Psoas muscle (tissue), 8 donors: ENCODE data around the gene PIAS1. TPM values are rescaled to one million over a fixed set of nuclear protein-coding genes. Genes with fewer than 3 reads are reported as not detected.

ENCODE experiments used
- ATAC-seq, 4 donors: fragments of 200-7000 bp; cut with Tn5 transposase; one replicate each; pipeline ENCODE4 v1.9.1; 2020; ENCODE audit warnings: moderate library complexity in 3 of 4, mild to moderate bottlenecking in 2 of 4
- DNase-seq, 2 donors: peaks; one replicate each; pipeline ENCODE4 v3.0.0-alpha.2; 2020
- H3K27ac ChIP-seq: fragments of 200-600 bp; one replicate; pipeline ENCODE4 v1.8.0; 2022
- H3K27me3 ChIP-seq, 3 donors: fragments of 200-600 bp in 1 of 3; one replicate each; pipeline versions ENCODE4 v1.6.1 to v1.8.0; 2013 to 2022; ENCODE audit warnings: low read length in 2 of 3, mild to moderate bottlenecking in 2 of 3, moderate library complexity in 1 of 3; ENCODE audit not compliant: insufficient read depth in 3 of 3
- H3K36me3 ChIP-seq, 2 donors: fragments of 200-600 bp in 1 of 2; one replicate each; pipeline versions ENCODE4 v1.6.1 to v1.8.0; 2013 to 2022; ENCODE audit warnings: low read depth in 1 of 2, mild to moderate bottlenecking in 1 of 2, moderate library complexity in 1 of 2; ENCODE audit not compliant: insufficient read depth in 1 of 2
- H3K4me1 ChIP-seq: fragments of 200-600 bp; one replicate; pipeline ENCODE4 v1.8.0; 2022
- H3K4me3 ChIP-seq: fragments of 200-600 bp; one replicate; pipeline ENCODE4 v1.8.0; 2022; ENCODE audit warnings: mild to moderate bottlenecking
- H3K9me3 ChIP-seq: fragments of 200-600 bp; one replicate; pipeline ENCODE4 v1.8.0; 2022
- CTCF ChIP-seq: fragments of 200-600 bp; IDR thresholded peaks from one replicate; pipeline ENCODE4 v1.8.0; 2022; ENCODE audit warnings: antibody characterized with exemption
- WGBS, 3 donors: extraction: QIAGEN DNeasy Blood & Tissue Kit; methylation state at CpG; one replicate each; pipeline versions ENCODE4 v1.1.6 to v1.1.7; 2013; 5-methylcytosine and 5-hydroxymethylcytosine counted together
- intact Hi-C, 2 donors: fragments of 100-400 bp; cut with DNase I; formaldehyde crosslinking; loops; one replicate each; pipeline versions ENCODE4 v1.11.0 to v1.14.2; 2022
- polyA plus RNA-seq, 3 donors: library from polyadenylated mRNA; stranded (reverse); fragments of 200-250 nt; gene quantifications; one replicate each; pipeline ENCODE4 v1.2.3, GENCODE V29; 2013
- total RNA-seq, 4 donors: library from RNA; stranded (reverse); fragmentation: NEBNext Ultra II Directional in 2 of 4; extraction: Animal tissue kit (Norgen Biotek cat#: 25700) in 2 of 4; gene quantifications; one replicate each; pipeline versions ENCODE4 v1.2.1 to v1.2.4, GENCODE V29; 2021 to 2023
- donor health status: healthy with polysubstance abuse.
- donor health status: DM: no; HTN: no; CAD: no; lungs with moderate emphysema.
- donor health status: Bipolar disorder and iron deficiency.
- donor health status: healthy.
- donor health status: DM: yes; HTN: yes; CAD: no.
- donor health status: DM: no; HTN: no; CAD: no.
- donor health status: DM: no; HTN: no; CAD: no.
- donor health status: DM: yes; HTN: yes; CAD: no.

PIAS1 gene
- total and polyA plus RNA-seq, 7 donors = 4.4 to 28.7 (median 18.2) TPM

GRCh38 chr15:68025835-68026424 lies 28.2 kb upstream of the PIAS1 start:
- 84 to 88% (median 87%) methylated on average over 6 of the region's 6 CpGs for WGBS, 3 donors
- Histone ChIP-seq H3K9me3 (no peaks in the 10 kb centered on the region), H3K4me1 (no peaks in the 10 kb centered on the region), H3K36me3 (no peaks in the 10 kb centered on the region), H3K27ac (no peak overlapping the region), H3K4me3 (no peak overlapping the region), H3K27me3 (no peaks in the 10 kb centered on the region)
- no peak for DNase-seq
- ATAC-seq = no peak
- intact Hi-C loops = no loop called here
- TF ChIP-seq CTCF = no peak

GRCh38 chr15:68027388-68027787 lies 26.7 kb upstream of the PIAS1 start:
- H3K27ac ChIP-seq = no peak overlapping the region
- 67 to 79% (median 74%) methylated on average over 9 of the region's 9 CpGs for WGBS, 3 donors
- H3K9me3 ChIP-seq = no peaks in the 10 kb centered on the region
- H3K4me3 ChIP-seq = no peak overlapping the region
- intact Hi-C loops = no loop called here
- no peaks in the 10 kb centered on the region for H3K27me3 ChIP-seq
- H3K36me3 ChIP-seq = no peaks in the 10 kb centered on the region
- no peak for ATAC-seq
- H3K4me1 ChIP-seq = no peaks in the 10 kb centered on the region
- TF ChIP-seq CTCF = no peak
- no peak for DNase-seq

GRCh38 chr15:68028137-68028887 lies 25.8 kb upstream of the PIAS1 start:
- intact Hi-C loops = no loop called here
- TF ChIP-seq CTCF = no peak
- WGBS, 3 donors = 77 to 87% (median 78%) methylated on average over 7 of the region's 7 CpGs

GRCh38 chr15:68028888-68029207 lies 25.3 kb upstream of the PIAS1 start:
- TF ChIP-seq CTCF = no peak
- Histone ChIP-seq H3K4me1 (no peaks in the 10 kb centered on the region), H3K36me3 (no peaks in the 10 kb centered on the region), H3K27me3 (no peaks in the 10 kb centered on the region), H3K27ac (no peak overlapping the region), H3K9me3 (no peaks in the 10 kb centered on the region), H3K4me3 (no peak overlapping the region)
- intact Hi-C loops = no loop called here
- DNase-seq = no peak
- no peak for ATAC-seq
- WGBS, 3 donors = 86 to 90% (median 89%) methylated on average over 5 of the region's 5 CpGs

More at GRCh38 chr15:68028137-68028887, 25.8 kb upstream of the PIAS1 start:
- H3K9me3 ChIP-seq = no peaks in the 10 kb centered on the region
- DNase-seq (no peak), ATAC-seq (no peak)
- no peak overlapping the region for H3K4me3 ChIP-seq
- H3K4me1 ChIP-seq = no peaks in the 10 kb centered on the region
- no peak overlapping the region for H3K27ac ChIP-seq
- no peaks in the 10 kb centered on the region for H3K27me3 ChIP-seq
- H3K36me3 ChIP-seq = no peaks in the 10 kb centered on the region
